ENCODE data around the gene KRIT1. TPM values are rescaled to one million over a fixed set of nuclear protein-coding genes. Genes with fewer than 3 reads are reported as not detected.
"Not testable (repeated sequence)": the region's sequence is repeated elsewhere in the genome, so short reads cannot be mapped to it uniquely, and the experiment has no call there.

KRIT1 gene
- polyA plus RNA-seq, 4 donors: 39.9 to 48.1 (median 41.9) TPM

DNA sequence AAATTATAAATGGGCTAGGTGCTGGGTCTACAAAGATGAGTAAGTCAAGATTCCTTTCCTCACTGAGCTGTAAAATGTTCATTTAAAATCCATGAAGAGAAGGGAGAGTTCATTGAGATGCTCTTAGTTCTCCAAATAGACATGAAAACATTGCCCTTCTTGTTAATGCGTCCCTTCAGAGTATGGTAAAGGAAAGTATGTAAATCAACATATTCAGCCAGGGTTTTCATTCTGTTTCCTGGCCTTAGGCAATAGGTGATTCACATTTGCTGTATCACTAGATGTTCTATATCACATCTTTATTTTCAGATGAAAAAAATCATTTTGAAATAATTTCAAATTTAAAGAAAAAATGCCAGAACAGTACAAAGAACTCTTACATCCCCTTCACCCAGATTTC is 5.5 kb upstream of the KRIT1 start:
- DNase-seq (ENCODE audit: low read depth in 4 of 4, low spot score in 3 of 4): no peak

- no peak for DNase-seq (ENCODE audit: low read depth in 4 of 4, low spot score in 3 of 4)
Measured at GRCh38 chr7:92250603-92251002, 4.9 kb upstream of the KRIT1 start.

DNA sequence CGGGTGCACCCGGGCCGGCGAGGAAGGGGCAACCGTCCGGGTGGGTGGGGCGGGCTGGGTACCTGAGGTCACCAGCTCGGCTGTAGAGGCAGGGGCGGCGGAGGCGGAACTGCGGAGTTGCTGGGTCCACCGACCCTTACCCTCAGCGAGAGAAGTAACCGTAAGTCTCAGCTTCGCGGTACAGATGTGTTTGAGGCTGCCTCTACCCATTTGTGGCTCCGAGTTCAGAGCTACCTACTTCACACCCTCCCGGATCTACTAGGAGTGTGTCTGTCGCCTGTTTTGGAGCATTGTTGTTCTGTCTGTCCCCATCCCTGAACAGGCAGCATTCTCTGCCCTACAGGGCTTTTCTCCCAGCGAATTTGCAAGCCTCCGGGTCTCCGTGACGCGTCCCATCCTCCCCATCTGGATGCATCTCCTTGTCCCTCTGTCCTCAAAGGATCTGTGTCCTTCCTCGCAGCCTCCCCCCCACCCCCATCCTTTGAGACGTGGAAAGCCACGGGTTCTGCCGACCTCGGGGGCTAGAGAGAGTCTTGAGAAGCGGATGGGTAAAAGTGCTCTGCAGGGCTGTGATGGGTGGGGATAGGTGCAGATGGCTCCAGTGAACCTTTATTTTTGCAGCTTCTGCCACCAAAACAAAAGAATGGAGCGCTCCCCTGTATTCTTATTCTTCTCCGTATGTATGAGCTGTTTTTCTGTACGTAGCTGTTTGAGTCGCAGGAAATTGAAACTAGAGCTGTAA is 817 bp upstream of the KRIT1 start:
- DNase-seq (ENCODE audit: low read depth in 4 of 4, low spot score in 3 of 4): peak in 3 of 4 donors; percentile 18 to 29 (median 23)

GRCh38 chr7:92244808-92245486 is 767 bp downstream of the KRIT1 start:
- DNase-seq (ENCODE audit: low read depth in 4 of 4, low spot score in 3 of 4): peak in 1 of 4 donors; percentile 16

- DNase-seq (ENCODE audit: low read depth in 4 of 4, low spot score in 3 of 4): no peak
Measured at GRCh38 chr7:92242972-92243371, 2.7 kb downstream of the KRIT1 start.

GRCh38 chr7:92230547-92230946 is 15.2 kb downstream of the KRIT1 start:
- no peak for DNase-seq (ENCODE audit: low read depth in 4 of 4, low spot score in 3 of 4)

GRCh38 chr7:92228742-92229141 is 17.0 kb downstream of the KRIT1 start:
- DNase-seq (ENCODE audit: low read depth in 4 of 4, low spot score in 3 of 4): no peak

DNA sequence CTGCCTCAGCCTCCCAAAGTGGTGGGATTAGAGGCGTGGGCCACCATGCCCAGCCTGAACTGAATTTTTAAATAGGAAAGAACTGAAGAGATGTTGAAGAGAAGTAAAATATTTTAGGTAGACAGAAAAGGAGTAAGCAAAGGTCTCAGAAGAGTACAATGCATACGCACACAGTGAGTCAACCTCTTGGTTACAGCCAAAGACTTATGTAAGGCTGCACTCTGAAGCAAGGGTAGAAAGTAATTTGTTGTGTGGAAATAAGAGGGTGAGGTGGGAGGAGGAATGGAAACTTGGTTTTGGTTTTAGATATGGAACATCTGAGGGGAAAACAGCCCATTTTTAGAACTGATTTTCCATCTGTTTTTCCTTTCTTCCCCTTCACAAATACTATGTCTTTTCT is 17.6 kb downstream of the KRIT1 start:
- DNase-seq (ENCODE audit: low read depth in 4 of 4, low spot score in 3 of 4): no peak

DNA sequence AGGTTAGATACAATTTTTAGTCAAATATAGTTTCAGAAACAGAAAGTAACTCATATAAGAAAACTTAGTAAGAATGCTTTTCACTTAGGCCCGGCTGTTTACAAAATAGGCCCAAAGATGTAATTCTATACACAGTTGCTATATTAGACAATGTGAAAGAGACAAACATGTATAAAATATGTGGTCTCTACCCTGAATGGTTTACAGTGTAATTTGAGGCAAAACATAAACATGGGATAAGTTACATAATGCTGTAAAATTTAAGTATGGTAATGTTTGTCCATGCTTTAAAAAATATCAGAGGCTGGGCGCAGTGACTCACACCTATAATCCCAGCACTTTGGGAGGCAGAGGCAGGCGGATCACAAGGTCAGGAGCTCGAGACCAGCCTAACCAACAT is 18.7 kb downstream of the KRIT1 start:
- no peak for DNase-seq (ENCODE audit: low read depth in 4 of 4, low spot score in 3 of 4)

GRCh38 chr7:92221766-92222165 is 23.9 kb downstream of the KRIT1 start:
- DNase-seq (ENCODE audit: low read depth in 4 of 4, low spot score in 3 of 4): no peak

DNA sequence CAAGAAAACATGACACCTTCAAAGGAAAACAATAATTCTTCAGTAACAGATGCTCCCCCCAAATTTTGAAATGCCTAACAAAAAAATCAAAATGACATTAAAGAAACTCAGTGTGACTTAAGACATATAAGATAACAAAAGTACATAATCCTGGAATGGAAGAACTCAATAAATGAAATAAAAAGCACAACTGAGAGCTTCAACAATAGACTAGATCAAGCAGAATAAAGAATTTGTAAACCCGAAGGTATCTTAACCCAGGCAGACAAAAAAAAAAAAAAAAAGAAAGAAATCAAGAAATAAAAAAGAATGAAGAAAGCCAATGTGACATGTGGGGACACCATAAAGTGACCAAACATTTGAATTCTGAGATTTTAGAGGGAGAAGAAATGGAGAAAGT is 39.0 kb downstream of the KRIT1 start:
- no peak for DNase-seq (ENCODE audit: low read depth in 4 of 4, low spot score in 3 of 4)

DNA sequence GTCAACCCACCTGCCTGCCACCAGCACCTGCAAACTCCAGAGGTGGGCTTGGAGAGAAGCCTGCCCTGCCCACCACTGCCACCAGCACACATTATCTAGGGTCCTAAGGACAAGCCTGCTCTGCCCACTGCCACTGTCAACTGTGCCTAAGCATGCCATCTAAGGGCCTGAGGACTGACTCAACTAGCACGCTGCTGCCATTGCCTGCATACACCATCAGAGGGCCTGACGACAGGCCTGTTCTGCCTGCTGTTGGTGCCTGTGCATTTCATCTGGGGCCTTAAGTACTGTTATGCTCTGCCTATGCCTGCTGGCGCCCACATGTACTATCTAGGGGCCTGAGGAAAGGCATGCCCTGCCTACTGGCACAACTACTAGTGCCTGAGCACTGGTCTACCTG is 39.7 kb downstream of the KRIT1 start:
- no peak for DNase-seq (ENCODE audit: low read depth in 4 of 4, low spot score in 3 of 4)

GRCh38 chr7:92200791-92201190 is 44.9 kb downstream of the KRIT1 start:
- no peak for DNase-seq (ENCODE audit: low read depth in 4 of 4, low spot score in 3 of 4)

DNA sequence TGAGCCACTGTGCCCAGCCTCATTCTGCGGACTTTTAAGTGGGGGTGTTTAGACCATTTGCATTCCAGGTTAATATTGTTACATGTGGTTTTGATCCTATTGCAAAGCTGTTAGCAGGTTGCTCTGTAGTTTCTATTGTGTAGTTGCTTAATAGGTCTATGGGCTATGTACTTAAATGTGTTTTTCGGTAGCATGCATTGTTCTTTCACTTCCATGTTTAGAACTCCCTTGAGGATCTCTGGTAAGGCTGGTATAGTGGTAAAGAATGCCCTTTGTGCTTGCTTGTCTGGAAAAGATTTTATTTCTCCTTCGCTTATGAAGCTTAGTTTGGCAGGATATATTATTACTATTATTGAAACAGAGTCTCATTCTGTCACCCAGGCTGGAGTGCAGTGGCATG is 53.4 kb downstream of the KRIT1 start:
- DNase-seq (ENCODE audit: low read depth in 4 of 4, low spot score in 3 of 4): no peak

DNA sequence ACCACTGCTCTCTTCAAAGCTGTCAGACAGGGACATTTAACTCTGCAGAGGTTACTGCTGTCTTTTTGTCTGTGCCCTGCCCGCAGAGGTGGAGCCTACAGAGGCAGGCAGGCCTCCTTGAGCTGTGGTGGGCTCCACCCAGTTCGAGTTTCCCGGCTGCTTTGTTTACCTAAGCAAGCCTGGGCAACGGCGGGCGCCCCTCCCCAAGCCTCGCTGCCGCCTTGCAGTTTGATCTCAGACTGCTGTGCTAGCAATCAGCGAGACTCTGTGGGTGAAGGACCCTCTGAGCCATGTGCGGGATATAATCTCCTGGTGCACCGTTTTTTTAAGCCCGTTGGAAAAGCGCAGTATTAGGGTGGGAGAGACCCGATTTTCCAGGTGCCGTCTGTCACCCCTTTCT is 56.5 kb downstream of the KRIT1 start:
- not testable (repeated sequence) for DNase-seq (ENCODE audit: low read depth in 4 of 4, low spot score in 3 of 4)

DNA sequence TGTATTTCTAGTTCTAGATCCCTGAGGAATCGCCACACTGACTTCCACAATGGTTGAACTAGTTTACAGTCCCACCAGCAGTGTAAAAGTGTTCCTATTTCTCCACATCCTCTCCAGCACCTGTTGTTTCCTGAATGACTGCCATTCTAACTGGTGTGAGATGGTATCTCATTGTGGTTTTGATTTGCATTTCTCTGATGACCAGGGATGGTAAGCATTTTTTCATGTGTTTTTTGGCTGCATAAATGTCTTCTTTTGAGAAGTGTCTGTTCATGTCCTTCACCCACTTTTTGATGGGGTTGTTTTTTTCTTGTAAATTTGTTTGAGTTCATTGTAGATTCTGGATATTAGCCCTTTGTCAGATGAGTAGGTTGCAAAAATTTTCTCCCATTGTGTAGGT is 61.4 kb downstream of the KRIT1 start:
- not testable (repeated sequence) for DNase-seq (ENCODE audit: low read depth in 4 of 4, low spot score in 3 of 4)

DNA sequence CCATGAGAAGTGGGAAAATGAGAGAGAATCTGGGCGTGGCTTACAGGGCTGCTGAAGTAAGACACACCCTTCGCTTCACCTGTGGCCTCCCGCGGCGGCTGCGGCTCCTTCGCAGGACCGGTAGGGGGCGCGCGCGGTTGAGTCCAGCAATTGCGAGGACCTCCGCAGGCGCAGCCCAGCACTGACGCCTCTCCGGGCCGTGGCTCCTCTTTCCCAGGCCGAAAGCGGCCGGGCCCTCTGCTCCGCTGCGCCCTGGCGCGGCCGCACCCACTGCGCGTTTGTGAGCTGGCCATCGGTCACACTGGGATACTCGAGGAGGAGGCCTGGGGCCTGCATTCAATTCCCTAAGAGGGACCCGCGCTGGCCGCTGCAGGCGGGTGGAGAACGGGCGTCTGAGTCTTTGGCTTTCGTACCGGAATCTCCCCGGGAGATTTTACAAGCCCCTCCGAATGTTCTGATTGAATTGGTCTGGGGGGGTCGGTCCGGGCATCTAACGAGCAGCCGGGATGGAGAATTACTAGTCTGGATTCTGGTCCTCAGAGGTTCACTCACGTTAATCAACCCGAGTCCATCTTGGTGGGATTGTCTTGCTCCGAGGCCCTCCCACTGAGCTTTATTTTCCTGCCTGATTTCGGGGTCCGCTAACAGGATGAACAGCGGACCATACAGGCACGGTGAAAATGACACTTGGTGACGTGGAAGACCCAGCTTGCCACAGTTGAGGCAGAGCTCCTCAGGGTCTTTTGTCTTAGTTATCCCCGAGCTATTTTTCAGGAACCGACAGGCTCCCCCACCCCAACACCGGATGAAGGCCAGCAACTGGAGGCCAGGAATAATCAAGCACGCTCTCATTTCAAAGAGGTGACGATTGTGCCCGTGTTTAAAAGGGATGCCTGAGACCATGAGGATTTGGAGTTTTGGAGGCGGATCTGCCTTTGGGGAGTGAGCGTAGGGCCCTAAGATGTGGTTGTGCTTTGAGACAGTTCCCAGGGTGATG is 66.5 kb downstream of the KRIT1 start, which contains the start of gene LRRD1:
Gene LRRD1 (minus strand): TSS at position 215 of the 997 bp plus-strand sequence. CDS start 13,940 bp downstream, outside the sequence.
- DNase-seq (ENCODE audit: low read depth in 4 of 4, low spot score in 3 of 4): peak; percentile 61 to 74 (median 68)

DNA sequence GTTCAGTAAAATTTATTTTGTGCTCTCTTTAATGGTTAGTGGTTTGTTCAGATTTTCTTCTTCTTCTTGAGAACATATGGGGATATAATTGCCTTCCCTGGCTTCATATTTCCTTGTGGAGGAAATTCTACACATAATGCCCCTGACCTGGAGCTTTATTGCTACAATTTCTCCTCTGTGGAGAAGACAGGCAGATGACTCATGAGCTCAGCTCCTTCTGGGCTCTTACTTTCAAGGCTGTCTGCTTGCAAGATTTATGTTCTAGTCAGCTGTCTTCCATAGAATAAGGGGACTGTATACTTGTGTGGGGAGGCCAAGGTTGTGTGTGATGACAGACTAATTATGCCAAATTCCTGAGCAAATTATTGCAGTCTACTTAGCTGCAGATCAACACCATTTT is 68.4 kb downstream of the KRIT1 start:
- no peak for DNase-seq (ENCODE audit: low read depth in 4 of 4, low spot score in 3 of 4)

- DNase-seq (ENCODE audit: low read depth in 4 of 4, low spot score in 3 of 4): not testable (repeated sequence)
Measured at GRCh38 chr7:92169529-92169928, 76.2 kb downstream of the KRIT1 start.

DNA sequence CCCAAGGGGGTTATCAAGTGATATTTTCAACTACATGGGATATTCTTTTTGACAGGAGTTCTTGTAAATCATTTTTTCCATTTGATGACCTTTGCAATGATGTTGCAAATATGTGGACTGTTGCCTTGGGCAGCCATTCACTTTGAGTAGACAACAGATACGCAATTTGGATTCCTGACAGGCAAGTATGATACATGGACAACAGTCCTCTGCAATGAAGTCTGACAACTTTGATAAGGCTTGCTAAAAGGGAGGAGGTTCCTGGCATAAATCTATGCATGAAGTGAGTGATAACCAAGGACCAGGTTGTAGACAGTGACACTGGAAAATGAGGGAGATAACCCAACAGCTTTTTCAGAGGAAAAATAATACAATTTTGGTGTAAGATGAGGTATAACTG is 84.4 kb downstream of the KRIT1 start:
- no peak for DNase-seq (ENCODE audit: low read depth in 4 of 4, low spot score in 3 of 4)

All from right renal pelvis (tissue), 4 donors.